HG03064 (cell line): ENCODE measurements around the gene CDC14A.

Experiments
- ATAC-seq: cut with Tn5 transposase; IDR thresholded peaks from one replicate; pipeline ENCODE4 v1.9.1; 2021; ENCODE audit warnings: low read depth; ENCODE audit not compliant: unreplicated experiment

The CDC14A gene

GRCh38 chr1:100476735-100477290, 124.5 kb downstream of the CDC14A start:
- no peak for ATAC-seq

- ATAC-seq: no peak
These were observed 126.5 kb downstream of the CDC14A start for GRCh38 chr1:100478816-100479215.

GRCh38 chr1:100479620-100480338, 127.5 kb downstream of the CDC14A start:
- ATAC-seq: no peak

GRCh38 chr1:100481303-100481702, 129.0 kb downstream of the CDC14A start:
- no peak for ATAC-seq

- no peak for ATAC-seq
These were observed 129.9 kb downstream of the CDC14A start for GRCh38 chr1:100482167-100482566.

- no peak for ATAC-seq
These were observed 130.4 kb downstream of the CDC14A start for GRCh38 chr1:100482748-100483147.

- ATAC-seq: no peak
These were observed 130.9 kb downstream of the CDC14A start for GRCh38 chr1:100483230-100483629.

- no peak for ATAC-seq
These were observed 133.6 kb downstream of the CDC14A start for GRCh38 chr1:100485855-100486258.

GRCh38 chr1:100494393-100495084, 142.2 kb downstream of the CDC14A start:
- ATAC-seq: no peak

- ATAC-seq: no peak
These were observed 144.6 kb downstream of the CDC14A start for GRCh38 chr1:100496896-100497295.

GRCh38 chr1:100497796-100498195, 145.5 kb downstream of the CDC14A start:
- no peak for ATAC-seq

GRCh38 chr1:100499194-100499811, 147.0 kb downstream of the CDC14A start:
- ATAC-seq: no peak

- ATAC-seq: no peak
These were observed 149.9 kb downstream of the CDC14A start for GRCh38 chr1:100502052-100502792.

- ATAC-seq: no peak
These were observed 153.9 kb downstream of the CDC14A start for GRCh38 chr1:100506217-100506616.

- ATAC-seq: no peak
These were observed 158.1 kb downstream of the CDC14A start for GRCh38 chr1:100510451-100510850.

- no peak for ATAC-seq
These were observed 158.8 kb downstream of the CDC14A start for GRCh38 chr1:100511058-100511457.

GRCh38 chr1:100511773-100512172, 159.5 kb downstream of the CDC14A start:
- ATAC-seq: no peak

GRCh38 chr1:100512803-100513352, 160.6 kb downstream of the CDC14A start:
- no peak for ATAC-seq

- no peak for ATAC-seq
These were observed 164.6 kb downstream of the CDC14A start for GRCh38 chr1:100516857-100517256.

- no peak for ATAC-seq
These were observed 165.2 kb downstream of the CDC14A start for GRCh38 chr1:100517515-100517914.
